ENCODE data around the gene NAP1L5. TPM values are rescaled to one million over a fixed set of nuclear protein-coding genes. Genes with fewer than 3 reads are reported as not detected.

Gene NAP1L5
- total RNA-seq, 1 experiment from 2014 or later = 1.8 TPM

DNA sequence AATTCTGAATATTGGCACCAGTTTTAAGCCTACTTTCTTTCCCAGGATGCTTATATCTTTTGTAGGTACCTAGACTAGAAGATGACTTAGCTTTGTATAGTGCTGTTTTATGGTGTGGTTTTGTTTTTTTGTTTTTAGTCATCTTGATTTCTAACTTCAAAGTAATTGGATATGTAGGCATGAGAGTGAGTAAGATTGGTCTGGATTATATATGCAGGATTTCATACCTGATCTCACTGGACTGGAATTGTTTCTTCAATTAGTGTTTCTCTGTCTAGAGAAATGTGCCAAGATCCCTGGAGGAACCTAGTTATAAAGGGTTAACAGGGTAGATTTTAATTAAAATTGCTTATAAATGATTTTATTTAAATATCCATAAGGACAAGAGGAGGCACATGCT is 23.1 kb downstream of the NAP1L5 start:
- Histone ChIP-seq H3K4me1 (ENCODE audit: control insufficient read depth in 1 of 2, insufficient read depth in 2 of 2, low read length in 2 of 2) (no peaks in the 10 kb centered on the region), H3K4me3 (replicated peaks in 1 of 2; ENCODE audit: low read depth in 1 of 2, low read length in 2 of 2) (no peak overlapping the region), H2AFZ (ENCODE audit: low read depth, low read length, poor library complexity, severe bottlenecking) (no peak overlapping the region), H3K9me3 (ENCODE audit: control insufficient read depth in 1 of 2, insufficient read depth in 1 of 2, low read depth in 1 of 2, low read length in 2 of 2) (no peaks in the 10 kb centered on the region), H3K9me2 (ENCODE audit: insufficient read depth) (no peaks in the 10 kb centered on the region), H3K27ac (ENCODE audit: low read depth, low read length) (no peak overlapping the region), H3K27me3 (ENCODE audit: insufficient read depth, low read length) (no peaks in the 10 kb centered on the region), H4K20me1 (ENCODE audit: insufficient read depth) (no peaks in the 10 kb centered on the region), H3K4me2 (ENCODE audit: low read length) (no peak overlapping the region), H3K36me3 (ENCODE audit: control insufficient read depth in 1 of 2, insufficient read depth in 2 of 2, low read length in 2 of 2) (no peaks in the 10 kb centered on the region), H3K9ac (ENCODE audit: low read length) (no peak overlapping the region), H3K79me2 (ENCODE audit: insufficient read depth, low read length) (no peaks in the 10 kb centered on the region)
- ChIA-PET CTCF (no interaction called here), POLR2A (no interaction called here), RAD21 (ENCODE audit: low non-redundant PET in 1 of 2, low total read pairs in 2 of 2, uncharacterized antibody in 2 of 2, unreplicated experiment in 2 of 2) (no interaction called here)
- intact Hi-C loops (cut with micrococcal nuclease) = no loop called here
- no TSS peak for BruUV-seq (replicated peaks)
- DNase-seq (ENCODE audit: low read depth, low spot score) (no peak), ATAC-seq (no peak)
- TF ChIP-seq, protein P1, sequence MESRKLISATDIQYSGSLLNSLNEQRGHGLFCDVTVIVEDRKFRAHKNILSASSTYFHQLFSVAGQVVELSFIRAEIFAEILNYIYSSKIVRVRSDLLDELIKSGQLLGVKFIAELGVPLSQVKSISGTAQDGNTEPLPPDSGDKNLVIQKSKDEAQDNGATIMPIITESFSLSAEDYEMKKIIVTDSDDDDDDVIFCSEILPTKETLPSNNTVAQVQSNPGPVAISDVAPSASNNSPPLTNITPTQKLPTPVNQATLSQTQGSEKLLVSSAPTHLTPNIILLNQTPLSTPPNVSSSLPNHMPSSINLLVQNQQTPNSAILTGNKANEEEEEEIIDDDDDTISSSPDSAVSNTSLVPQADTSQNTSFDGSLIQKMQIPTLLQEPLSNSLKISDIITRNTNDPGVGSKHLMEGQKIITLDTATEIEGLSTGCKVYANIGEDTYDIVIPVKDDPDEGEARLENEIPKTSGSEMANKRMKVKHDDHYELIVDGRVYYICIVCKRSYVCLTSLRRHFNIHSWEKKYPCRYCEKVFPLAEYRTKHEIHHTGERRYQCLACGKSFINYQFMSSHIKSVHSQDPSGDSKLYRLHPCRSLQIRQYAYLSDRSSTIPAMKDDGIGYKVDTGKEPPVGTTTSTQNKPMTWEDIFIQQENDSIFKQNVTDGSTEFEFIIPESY (IDR thresholded peaks at IDR 0.05; ENCODE audit: extremely low read depth, insufficient replicate concordance, low read length) = no peak
- TF ChIP-seq RAD21 (IDR thresholded peaks at IDR 0.05; ENCODE audit: low read depth) (no peak), JUND (IDR thresholded peaks at IDR 0.05) (no peak), ZNF274 (IDR thresholded peaks at IDR 0.05; ENCODE audit: low read depth, low read length) (no peak), SP1 (IDR thresholded peaks at IDR 0.05; ENCODE audit: low read depth) (no peak), SRF (IDR thresholded peaks at IDR 0.05; ENCODE audit: low read depth) (no peak), EZH2 (IDR thresholded peaks at IDR 0.05) (no peak), YY1 (IDR thresholded peaks at IDR 0.05; ENCODE audit: extremely low read depth, insufficient replicate concordance, low read depth, low read length) (no peak), SIN3A (IDR thresholded peaks at IDR 0.05; ENCODE audit: low read depth) (no peak), ATF3 (IDR thresholded peaks at IDR 0.05) (no peak), POLR2A (IDR thresholded peaks at IDR 0.05; ENCODE audit: borderline replicate concordance, extremely low read depth, insufficient read depth, insufficient read length) (no peak), CTCF (IDR thresholded peaks at IDR 0.05 in 2 of 3, conservative IDR thresholded peaks at IDR 0.05 in 1 of 3; ENCODE audit: borderline replicate concordance in 1 of 3, insufficient read depth in 1 of 3, low read depth in 2 of 3, low read length in 2 of 3) (no peak), EZH2phosphoT487 (IDR thresholded peaks at IDR 0.05; ENCODE audit: borderline replicate concordance) (no peak), MAX (IDR thresholded peaks at IDR 0.05) (no peak), TCF7L2 (IDR thresholded peaks at IDR 0.05; ENCODE audit: borderline replicate concordance, extremely low read depth, insufficient read depth, insufficient read length) (no peak), CBX3 (IDR thresholded peaks at IDR 0.05; ENCODE audit: low read depth) (no peak), ELF1 (IDR thresholded peaks at IDR 0.05; ENCODE audit: borderline replicate concordance, low read depth) (no peak)
- TF ChIP-seq, protein P2, sequence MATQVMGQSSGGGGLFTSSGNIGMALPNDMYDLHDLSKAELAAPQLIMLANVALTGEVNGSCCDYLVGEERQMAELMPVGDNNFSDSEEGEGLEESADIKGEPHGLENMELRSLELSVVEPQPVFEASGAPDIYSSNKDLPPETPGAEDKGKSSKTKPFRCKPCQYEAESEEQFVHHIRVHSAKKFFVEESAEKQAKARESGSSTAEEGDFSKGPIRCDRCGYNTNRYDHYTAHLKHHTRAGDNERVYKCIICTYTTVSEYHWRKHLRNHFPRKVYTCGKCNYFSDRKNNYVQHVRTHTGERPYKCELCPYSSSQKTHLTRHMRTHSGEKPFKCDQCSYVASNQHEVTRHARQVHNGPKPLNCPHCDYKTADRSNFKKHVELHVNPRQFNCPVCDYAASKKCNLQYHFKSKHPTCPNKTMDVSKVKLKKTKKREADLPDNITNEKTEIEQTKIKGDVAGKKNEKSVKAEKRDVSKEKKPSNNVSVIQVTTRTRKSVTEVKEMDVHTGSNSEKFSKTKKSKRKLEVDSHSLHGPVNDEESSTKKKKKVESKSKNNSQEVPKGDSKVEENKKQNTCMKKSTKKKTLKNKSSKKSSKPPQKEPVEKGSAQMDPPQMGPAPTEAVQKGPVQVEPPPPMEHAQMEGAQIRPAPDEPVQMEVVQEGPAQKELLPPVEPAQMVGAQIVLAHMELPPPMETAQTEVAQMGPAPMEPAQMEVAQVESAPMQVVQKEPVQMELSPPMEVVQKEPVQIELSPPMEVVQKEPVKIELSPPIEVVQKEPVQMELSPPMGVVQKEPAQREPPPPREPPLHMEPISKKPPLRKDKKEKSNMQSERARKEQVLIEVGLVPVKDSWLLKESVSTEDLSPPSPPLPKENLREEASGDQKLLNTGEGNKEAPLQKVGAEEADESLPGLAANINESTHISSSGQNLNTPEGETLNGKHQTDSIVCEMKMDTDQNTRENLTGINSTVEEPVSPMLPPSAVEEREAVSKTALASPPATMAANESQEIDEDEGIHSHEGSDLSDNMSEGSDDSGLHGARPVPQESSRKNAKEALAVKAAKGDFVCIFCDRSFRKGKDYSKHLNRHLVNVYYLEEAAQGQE (IDR thresholded peaks at IDR 0.05; ENCODE audit: low read depth) = no peak

Measured in HCT116 (cell line).